HepG2 (cell line): Measurements from ENCODE around the gene DDRGK1. TPM values are rescaled to one million over a fixed set of nuclear protein-coding genes. Genes with fewer than 3 reads are reported as not detected.

Source experiments
- FOXA3 ChIP-seq: IDR thresholded peaks from 2 replicates; pipeline ENCODE4 v1.6.1; 2016; ENCODE audit warnings: missing genetic modification reagents, missing compliant biosample characterization
- HOXD1 ChIP-seq: sonication (generic); formaldehyde crosslinking; IDR thresholded peaks from 2 replicates; pipeline ENCODE4 v1.5.0; 2020; ENCODE audit warnings: missing genetic modification reagents
- NR2F6 ChIP-seq, 2 experiments: IDR thresholded peaks; 2 replicates each; pipeline ENCODE4 v1.6.1; 2016; ENCODE audit warnings: antibody characterized with exemption in 1 of 2, mild to moderate bottlenecking in 1 of 2
- PHF20 ChIP-seq: sonication (generic); formaldehyde crosslinking; IDR thresholded peaks from 2 replicates; pipeline ENCODE4 v1.5.0; 2020; ENCODE audit warnings: mild to moderate bottlenecking, missing genetic modification reagents
- PHF8 ChIP-seq: sonication (generic); formaldehyde crosslinking; IDR thresholded peaks from 2 replicates; pipeline ENCODE4 v1.5.0; 2020; ENCODE audit warnings: missing genetic modification reagents
- PITX1 ChIP-seq: sonication (generic); formaldehyde crosslinking; IDR thresholded peaks from 2 replicates; pipeline ENCODE4 v1.5.1; 2020; ENCODE audit warnings: mild to moderate bottlenecking, missing genetic modification reagents
- RFX5 ChIP-seq: IDR thresholded peaks from 2 replicates; pipeline ENCODE4 v1.6.1; 2011; ENCODE audit warnings: low read depth, low read length, improper control_type of control experiment
- SIN3B ChIP-seq: fragments of 150-350 bp; IDR thresholded peaks from 2 replicates; pipeline ENCODE4 v1.6.1; 2014; ENCODE audit warnings: low read length
- ZNF207 ChIP-seq: fragments of 450-650 bp; IDR thresholded peaks from 2 replicates; pipeline ENCODE4 v1.6.1; 2016; ENCODE audit warnings: antibody characterized with exemption, borderline replicate concordance
- ZNF441 ChIP-seq: sonication (generic); formaldehyde crosslinking; IDR thresholded peaks from 2 replicates; pipeline ENCODE4 v1.7.0; 2021; ENCODE audit warnings: missing genetic modification reagents, borderline replicate concordance
- ZNF703 ChIP-seq: sonication (generic); formaldehyde crosslinking; IDR thresholded peaks from 2 replicates; pipeline ENCODE4 v1.5.1; 2020; ENCODE audit warnings: missing genetic modification reagents, mild to moderate bottlenecking, moderate library complexity, borderline replicate concordance
- ZNF746 ChIP-seq: sonication (generic); formaldehyde crosslinking; IDR thresholded peaks from 2 replicates; pipeline ENCODE4 v1.8.0; 2022; ENCODE audit warnings: mild to moderate bottlenecking, missing genetic modification reagents
- ZNF775 ChIP-seq: sonication (generic); formaldehyde crosslinking; IDR thresholded peaks from 2 replicates; pipeline ENCODE4 v1.4.0; 2020; ENCODE audit warnings: missing genetic modification reagents, mild to moderate bottlenecking, moderate library complexity, borderline replicate concordance
- polyA plus RNA-seq, 8 experiments: library from polyadenylated mRNA; depleted of rRNA in 3 of 8; stranded (reverse) in 7 of 8; unstranded in 1 of 8; fragments of >200 nt; fragmentation: Illumina TruSeq in 4 of 8; extraction: Trizol in 4 of 8; gene quantifications; 2 replicates each; pipeline versions ENCODE4 v1.2.1 to v1.2.3, GENCODE V29; 2011 to 2016; ENCODE audit warnings: low read depth in 4 of 8, missing spikeins in 1 of 8, mixed read lengths in 1 of 8; ENCODE audit not compliant: insufficient read depth in 1 of 8
- total RNA-seq, 5 experiments: library from RNA; depleted of rRNA; stranded (reverse); fragments of >200 nt; fragmentation: Illumina TruSeq; extraction: Trizol; gene quantifications; 2 replicates each; pipeline ENCODE4 v1.2.3, GENCODE V29; 2016; ENCODE audit warnings: low read depth in 1 of 5
- TF ChIP-seq, protein P1 (sequence below): sonication (generic); formaldehyde crosslinking; IDR thresholded peaks from 2 replicates; pipeline ENCODE4 v1.8.0; 2022; ENCODE audit warnings: missing genetic modification reagents, mild to moderate bottlenecking, borderline replicate concordance
- TF ChIP-seq, protein P2 (sequence below): sonication (generic); formaldehyde crosslinking; IDR thresholded peaks from 2 replicates; pipeline ENCODE4 v1.4.0; 2020; ENCODE audit warnings: mild to moderate bottlenecking, missing genetic modification reagents
- TF ChIP-seq, protein P3 (sequence below): sonication (generic); formaldehyde crosslinking; IDR thresholded peaks from 2 replicates; pipeline ENCODE4 v1.8.1; 2022; ENCODE audit warnings: low read depth, mild to moderate bottlenecking, missing genetic modification reagents
- TF ChIP-seq, protein P4 (sequence below), 2 experiments: sonication (generic) in 1 of 2; formaldehyde crosslinking in 1 of 2; IDR thresholded peaks; 2 replicates each; pipeline versions ENCODE4 v1.4.0 to v1.6.1; 2016 to 2020; ENCODE audit warnings: borderline replicate concordance in 1 of 2, low read depth in 1 of 2, mild to moderate bottlenecking in 1 of 2, missing genetic modification reagents in 1 of 2

DDRGK1 gene
- total and polyA plus RNA-seq, 2 of the 13 experiments (the other 11 are each of a cell fraction or from before 2014, with no cell fraction given), result 96.7 to 149 TPM

DNA sequence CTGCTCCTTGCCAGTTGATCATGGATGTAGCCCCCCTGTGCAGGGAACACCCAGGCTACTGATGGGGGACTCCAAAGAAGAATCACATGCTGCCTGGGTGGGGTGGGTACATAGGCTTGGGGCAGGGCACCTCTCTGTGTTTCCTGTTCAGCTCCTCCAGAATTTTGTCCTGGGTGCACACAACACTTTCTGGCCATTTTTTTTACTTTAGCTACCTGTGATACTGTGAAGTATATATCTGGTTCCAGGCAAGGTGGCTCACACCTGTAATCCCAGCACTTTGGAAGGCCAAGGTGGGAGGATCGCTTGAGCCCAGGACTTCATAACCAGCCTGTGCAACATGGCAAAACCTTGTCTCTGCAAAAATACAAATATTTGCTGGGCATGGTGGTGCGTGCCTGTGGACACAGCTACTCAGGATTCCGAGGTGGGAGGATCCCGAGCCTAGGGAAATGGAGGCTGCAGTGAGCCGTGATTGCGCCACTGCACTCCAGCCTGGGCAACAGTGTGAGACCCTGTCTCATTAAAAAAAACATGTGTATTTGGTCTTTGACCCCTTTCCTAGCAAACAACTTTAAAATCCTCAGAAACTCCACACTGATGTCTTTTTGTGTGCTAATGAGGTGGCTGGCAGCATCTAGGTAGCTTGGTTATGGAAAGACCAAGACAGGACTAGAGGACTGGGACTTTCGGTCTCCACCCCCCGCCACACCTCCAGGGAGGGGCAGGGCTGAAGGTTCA, 20.4 kb upstream of the DDRGK1 start (continued):
- TF ChIP-seq ZNF775 (CRISPR knock-in tag) (0 out of 2 replicates have a peak, but pooled peaks have one; percentile 35), ZNF207 (no peak), HOXD1 (CRISPR knock-in tag) (0 out of 2 replicates have a peak, but pooled peaks have one; percentile 28), ZNF441 (CRISPR knock-in tag) (peak; percentile 78), SIN3B (no peak), RFX5 (no peak), ZNF703 (CRISPR knock-in tag) (peak; percentile 74; the same call in 1 of the 2 replicates), ZNF746 (CRISPR knock-in tag) (peak; percentile 89), PHF8 (CRISPR knock-in tag) (peak; percentile 1; the same call in 1 of the 2 replicates), PITX1 (CRISPR knock-in tag) (peak; percentile 67; the same call in 1 of the 2 replicates), FOXA3 (peak; percentile 84), NR2F6 (IDR thresholded peaks at IDR 0.05) (peak; percentile 73), NR2F6 (CRISPR knock-in tag; IDR thresholded peaks at IDR 0.05) (peak; percentile 89), PHF20 (no peak)
- TF ChIP-seq, protein P1, sequence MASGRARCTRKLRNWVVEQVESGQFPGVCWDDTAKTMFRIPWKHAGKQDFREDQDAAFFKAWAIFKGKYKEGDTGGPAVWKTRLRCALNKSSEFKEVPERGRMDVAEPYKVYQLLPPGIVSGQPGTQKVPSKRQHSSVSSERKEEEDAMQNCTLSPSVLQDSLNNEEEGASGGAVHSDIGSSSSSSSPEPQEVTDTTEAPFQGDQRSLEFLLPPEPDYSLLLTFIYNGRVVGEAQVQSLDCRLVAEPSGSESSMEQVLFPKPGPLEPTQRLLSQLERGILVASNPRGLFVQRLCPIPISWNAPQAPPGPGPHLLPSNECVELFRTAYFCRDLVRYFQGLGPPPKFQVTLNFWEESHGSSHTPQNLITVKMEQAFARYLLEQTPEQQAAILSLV (CRISPR knock-in tag), result peak; percentile 89; the same call in 1 of the 2 replicates
- TF ChIP-seq, protein P2, sequence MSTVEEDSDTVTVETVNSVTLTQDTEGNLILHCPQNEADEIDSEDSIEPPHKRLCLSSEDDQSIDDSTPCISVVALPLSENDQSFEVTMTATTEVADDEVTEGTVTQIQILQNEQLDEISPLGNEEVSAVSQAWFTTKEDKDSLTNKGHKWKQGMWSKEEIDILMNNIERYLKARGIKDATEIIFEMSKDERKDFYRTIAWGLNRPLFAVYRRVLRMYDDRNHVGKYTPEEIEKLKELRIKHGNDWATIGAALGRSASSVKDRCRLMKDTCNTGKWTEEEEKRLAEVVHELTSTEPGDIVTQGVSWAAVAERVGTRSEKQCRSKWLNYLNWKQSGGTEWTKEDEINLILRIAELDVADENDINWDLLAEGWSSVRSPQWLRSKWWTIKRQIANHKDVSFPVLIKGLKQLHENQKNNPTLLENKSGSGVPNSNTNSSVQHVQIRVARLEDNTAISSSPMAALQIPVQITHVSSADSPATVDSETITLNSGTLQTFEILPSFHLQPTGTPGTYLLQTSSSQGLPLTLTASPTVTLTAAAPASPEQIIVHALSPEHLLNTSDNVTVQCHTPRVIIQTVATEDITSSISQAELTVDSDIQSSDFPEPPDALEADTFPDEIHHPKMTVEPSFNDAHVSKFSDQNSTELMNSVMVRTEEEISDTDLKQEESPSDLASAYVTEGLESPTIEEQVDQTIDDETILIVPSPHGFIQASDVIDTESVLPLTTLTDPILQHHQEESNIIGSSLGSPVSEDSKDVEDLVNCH (CRISPR knock-in tag), result no peak
- TF ChIP-seq, protein P3, sequence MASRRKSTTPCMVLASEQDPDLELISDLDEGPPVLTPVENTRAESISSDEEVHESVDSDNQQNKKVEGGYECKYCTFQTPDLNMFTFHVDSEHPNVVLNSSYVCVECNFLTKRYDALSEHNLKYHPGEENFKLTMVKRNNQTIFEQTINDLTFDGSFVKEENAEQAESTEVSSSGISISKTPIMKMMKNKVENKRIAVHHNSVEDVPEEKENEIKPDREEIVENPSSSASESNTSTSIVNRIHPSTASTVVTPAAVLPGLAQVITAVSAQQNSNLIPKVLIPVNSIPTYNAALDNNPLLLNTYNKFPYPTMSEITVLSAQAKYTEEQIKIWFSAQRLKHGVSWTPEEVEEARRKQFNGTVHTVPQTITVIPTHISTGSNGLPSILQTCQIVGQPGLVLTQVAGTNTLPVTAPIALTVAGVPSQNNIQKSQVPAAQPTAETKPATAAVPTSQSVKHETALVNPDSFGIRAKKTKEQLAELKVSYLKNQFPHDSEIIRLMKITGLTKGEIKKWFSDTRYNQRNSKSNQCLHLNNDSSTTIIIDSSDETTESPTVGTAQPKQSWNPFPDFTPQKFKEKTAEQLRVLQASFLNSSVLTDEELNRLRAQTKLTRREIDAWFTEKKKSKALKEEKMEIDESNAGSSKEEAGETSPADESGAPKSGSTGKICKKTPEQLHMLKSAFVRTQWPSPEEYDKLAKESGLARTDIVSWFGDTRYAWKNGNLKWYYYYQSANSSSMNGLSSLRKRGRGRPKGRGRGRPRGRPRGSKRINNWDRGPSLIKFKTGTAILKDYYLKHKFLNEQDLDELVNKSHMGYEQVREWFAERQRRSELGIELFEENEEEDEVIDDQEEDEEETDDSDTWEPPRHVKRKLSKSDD (CRISPR knock-in tag), result peak; percentile 96
- TF ChIP-seq, protein P4, sequence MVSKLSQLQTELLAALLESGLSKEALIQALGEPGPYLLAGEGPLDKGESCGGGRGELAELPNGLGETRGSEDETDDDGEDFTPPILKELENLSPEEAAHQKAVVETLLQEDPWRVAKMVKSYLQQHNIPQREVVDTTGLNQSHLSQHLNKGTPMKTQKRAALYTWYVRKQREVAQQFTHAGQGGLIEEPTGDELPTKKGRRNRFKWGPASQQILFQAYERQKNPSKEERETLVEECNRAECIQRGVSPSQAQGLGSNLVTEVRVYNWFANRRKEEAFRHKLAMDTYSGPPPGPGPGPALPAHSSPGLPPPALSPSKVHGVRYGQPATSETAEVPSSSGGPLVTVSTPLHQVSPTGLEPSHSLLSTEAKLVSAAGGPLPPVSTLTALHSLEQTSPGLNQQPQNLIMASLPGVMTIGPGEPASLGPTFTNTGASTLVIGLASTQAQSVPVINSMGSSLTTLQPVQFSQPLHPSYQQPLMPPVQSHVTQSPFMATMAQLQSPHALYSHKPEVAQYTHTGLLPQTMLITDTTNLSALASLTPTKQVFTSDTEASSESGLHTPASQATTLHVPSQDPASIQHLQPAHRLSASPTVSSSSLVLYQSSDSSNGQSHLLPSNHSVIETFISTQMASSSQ (IDR thresholded peaks at IDR 0.05; ENCODE audit: low read depth), result 0 out of 2 replicates have a peak, but pooled peaks have one; percentile 24
- TF ChIP-seq, protein P4 (CRISPR knock-in tag; IDR thresholded peaks at IDR 0.05; ENCODE audit: borderline replicate concordance), result peak; percentile 45; the same call in 1 of the 2 replicates
